Measurements from ENCODE around the gene KCNIP3. TPM values are rescaled to one million over a fixed set of nuclear protein-coding genes. Genes with fewer than 3 reads are reported as not detected.
"Not testable (repeated sequence)": the region's sequence is repeated elsewhere in the genome, so short reads cannot be mapped to it uniquely, and the experiment has no call there.

Gene KCNIP3
- polyA plus RNA-seq, 1 of the 3 experiments (the other 2 are of a cell fraction): 0.97 TPM

DNA sequence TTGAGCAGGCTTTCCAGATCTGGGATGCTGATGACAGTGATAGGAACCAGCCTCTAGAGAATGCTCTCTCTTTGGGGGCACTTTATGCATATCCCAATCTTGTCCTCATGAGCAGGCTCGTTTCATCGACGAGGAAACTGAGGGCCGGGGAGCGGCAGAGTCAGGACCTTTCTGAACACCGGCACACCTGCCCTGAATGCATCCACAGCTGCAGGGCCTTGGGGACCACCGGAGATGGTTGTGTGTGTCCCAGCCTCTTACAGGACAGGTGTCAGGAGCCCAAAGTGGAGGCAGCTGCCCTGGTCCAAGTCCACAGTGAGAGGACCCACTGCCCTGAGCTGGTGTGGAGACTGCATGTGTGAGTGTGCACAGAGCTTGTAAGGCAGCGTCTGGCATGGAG lies 57.8 kb downstream of the KCNIP3 start:
- TF ChIP-seq TAF1 (IDR thresholded peaks at IDR 0.05; ENCODE audit: borderline replicate concordance, low read depth, low read length) (no peak), SIN3A (IDR thresholded peaks at IDR 0.05; ENCODE audit: borderline replicate concordance, low read depth, low read length) (no peak), NFIC (IDR thresholded peaks at IDR 0.05; ENCODE audit: borderline replicate concordance) (no peak), RFX5 (IDR thresholded peaks at IDR 0.05; ENCODE audit: low read length) (no peak), MEF2A (IDR thresholded peaks at IDR 0.05; ENCODE audit: borderline replicate concordance, low read depth) (no peak), EP300 (IDR thresholded peaks at IDR 0.05; ENCODE audit: borderline replicate concordance in 1 of 2, low read depth in 1 of 2, low read length in 1 of 2) (no peak), NRF1 (IDR thresholded peaks at IDR 0.05; ENCODE audit: low read depth, low read length) (no peak), RCOR1 (IDR thresholded peaks at IDR 0.05; ENCODE audit: low read length) (no peak), YY1 (IDR thresholded peaks at IDR 0.05; ENCODE audit: low read depth) (no peak), FOXJ3 (CRISPR knock-in tag; IDR thresholded peaks at IDR 0.05) (no peak)
- TF ChIP-seq, protein P1, sequence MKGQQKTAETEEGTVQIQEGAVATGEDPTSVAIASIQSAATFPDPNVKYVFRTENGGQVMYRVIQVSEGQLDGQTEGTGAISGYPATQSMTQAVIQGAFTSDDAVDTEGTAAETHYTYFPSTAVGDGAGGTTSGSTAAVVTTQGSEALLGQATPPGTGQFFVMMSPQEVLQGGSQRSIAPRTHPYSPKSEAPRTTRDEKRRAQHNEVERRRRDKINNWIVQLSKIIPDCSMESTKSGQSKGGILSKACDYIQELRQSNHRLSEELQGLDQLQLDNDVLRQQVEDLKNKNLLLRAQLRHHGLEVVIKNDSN (IDR thresholded peaks at IDR 0.05; ENCODE audit: borderline replicate concordance, low read depth): no peak
- TF ChIP-seq, protein P2, sequence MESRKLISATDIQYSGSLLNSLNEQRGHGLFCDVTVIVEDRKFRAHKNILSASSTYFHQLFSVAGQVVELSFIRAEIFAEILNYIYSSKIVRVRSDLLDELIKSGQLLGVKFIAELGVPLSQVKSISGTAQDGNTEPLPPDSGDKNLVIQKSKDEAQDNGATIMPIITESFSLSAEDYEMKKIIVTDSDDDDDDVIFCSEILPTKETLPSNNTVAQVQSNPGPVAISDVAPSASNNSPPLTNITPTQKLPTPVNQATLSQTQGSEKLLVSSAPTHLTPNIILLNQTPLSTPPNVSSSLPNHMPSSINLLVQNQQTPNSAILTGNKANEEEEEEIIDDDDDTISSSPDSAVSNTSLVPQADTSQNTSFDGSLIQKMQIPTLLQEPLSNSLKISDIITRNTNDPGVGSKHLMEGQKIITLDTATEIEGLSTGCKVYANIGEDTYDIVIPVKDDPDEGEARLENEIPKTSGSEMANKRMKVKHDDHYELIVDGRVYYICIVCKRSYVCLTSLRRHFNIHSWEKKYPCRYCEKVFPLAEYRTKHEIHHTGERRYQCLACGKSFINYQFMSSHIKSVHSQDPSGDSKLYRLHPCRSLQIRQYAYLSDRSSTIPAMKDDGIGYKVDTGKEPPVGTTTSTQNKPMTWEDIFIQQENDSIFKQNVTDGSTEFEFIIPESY (IDR thresholded peaks at IDR 0.05; ENCODE audit: borderline replicate concordance, low read depth): no peak
- TF ChIP-seq, protein P3, sequence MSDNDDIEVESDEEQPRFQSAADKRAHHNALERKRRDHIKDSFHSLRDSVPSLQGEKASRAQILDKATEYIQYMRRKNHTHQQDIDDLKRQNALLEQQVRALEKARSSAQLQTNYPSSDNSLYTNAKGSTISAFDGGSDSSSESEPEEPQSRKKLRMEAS (IDR thresholded peaks at IDR 0.05; ENCODE audit: low read depth): no peak
- H3K9ac ChIP-seq: no peak overlapping the region
- no peak overlapping the region for H3K4me2 ChIP-seq
- POLR2A ChIA-PET: no interaction called here
- CTCF ChIA-PET: interaction anchor here (3.6 kb wide), 1 partner anchor 10 kb away, joined by 26 read pairs; no protein-coding TSS in a partner anchor
- no peaks in the 10 kb centered on the region for H3F3A ChIP-seq (replicated peaks; ENCODE audit: insufficient read depth)
- no peaks in the 10 kb centered on the region for H3K36me3 ChIP-seq (replicated peaks in 1 of 2; ENCODE audit: control insufficient read depth in 1 of 2, insufficient read depth in 2 of 2, low read length in 1 of 2)
- no peaks in the 10 kb centered on the region; the same call in 1 of the 2 replicates for H3K27me3 ChIP-seq (ENCODE audit: insufficient read depth)
- no peak overlapping the region for H2AFZ ChIP-seq (ENCODE audit: low read depth)
- H3K79me2 ChIP-seq (ENCODE audit: insufficient read depth): no peaks in the 10 kb centered on the region
- H4K20me1 ChIP-seq (ENCODE audit: insufficient read depth): no peaks in the 10 kb centered on the region
- no peaks in the 10 kb centered on the region for H3K9me2 ChIP-seq
- no peaks in the 10 kb centered on the region for H3K4me1 ChIP-seq (ENCODE audit: control insufficient read depth in 1 of 2, insufficient read depth in 2 of 2, low read depth in 1 of 2, low read length in 1 of 2)
- DNase-seq: no peak
- H3K27ac ChIP-seq (ENCODE audit: low read depth in 2 of 2, low read length in 1 of 2): no peak overlapping the region
- H3K9me3 ChIP-seq: no peaks in the 10 kb centered on the region
- H3K4me3 ChIP-seq (ENCODE audit: low read depth in 2 of 2, low read length in 1 of 2): no peak overlapping the region
- 21% methylated on average over 7 of the region's 8 CpGs for WGBS (ENCODE audit: low lambda C conversion rate)

DNA sequence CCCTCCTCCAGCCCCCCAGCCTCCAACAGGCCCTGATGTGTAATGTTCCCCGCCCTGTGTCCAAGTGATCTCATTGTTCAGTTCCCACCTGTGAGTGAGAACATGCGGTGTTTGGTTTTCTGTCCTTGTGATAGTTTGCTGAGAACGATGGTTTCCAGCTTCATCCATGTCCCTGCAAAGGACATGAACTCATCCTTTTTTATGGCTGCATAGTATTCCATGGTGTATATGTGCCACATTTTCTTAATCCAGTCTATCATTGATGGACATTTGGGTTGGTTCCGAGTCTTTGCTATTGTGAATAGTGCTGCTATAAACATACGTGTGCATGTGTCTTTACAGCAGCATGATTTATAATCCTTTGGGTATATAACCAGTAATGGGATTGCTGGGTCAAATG lies 58.3 kb downstream of the KCNIP3 start:
- H4K20me1 ChIP-seq (ENCODE audit: insufficient read depth); H2AFZ ChIP-seq (ENCODE audit: low read depth); H3F3A ChIP-seq (replicated peaks; ENCODE audit: insufficient read depth); H3K4me2 ChIP-seq; H3K4me1 ChIP-seq (ENCODE audit: control insufficient read depth in 1 of 2, insufficient read depth in 2 of 2, low read depth in 1 of 2, low read length in 1 of 2); H3K9me3 ChIP-seq; POLR2A ChIA-PET; H3K9ac ChIP-seq; H3K36me3 ChIP-seq (replicated peaks in 1 of 2; ENCODE audit: control insufficient read depth in 1 of 2, insufficient read depth in 2 of 2, low read length in 1 of 2); H3K27me3 ChIP-seq (ENCODE audit: insufficient read depth); H3K9me2 ChIP-seq; H3K4me3 ChIP-seq (ENCODE audit: low read depth in 2 of 2, low read length in 1 of 2); DNase-seq; H3K27ac ChIP-seq (ENCODE audit: low read depth in 2 of 2, low read length in 1 of 2); H3K79me2 ChIP-seq (ENCODE audit: insufficient read depth): not testable (repeated sequence)
- CTCF ChIA-PET: interaction anchor here (3.6 kb wide), 1 partner anchor 10 kb away, joined by 26 read pairs; no protein-coding TSS in a partner anchor
- WGBS (ENCODE audit: low lambda C conversion rate): 12% methylated on average over 5 of the region's 5 CpGs
